GM23338 (cell line): Measurements from ENCODE around the gene MTAP.

Source experiments
- EZH2phosphoT487 ChIP-seq: fragments of 200-600 bp; sonication (generic); IDR thresholded peaks from one replicate; pipeline ENCODE4 v1.8.1; 2018; ENCODE audit warnings: antibody characterized with exemption; ENCODE audit not compliant: unreplicated experiment
- TF ChIP-seq, protein P1 (sequence below), 2 experiments: fragments of 200-600 bp in 1 of 2; sonication (generic) in 1 of 2; conservative IDR thresholded peaks; 2 replicates each; pipeline versions ENCODE4 v1.5.1 to v1.6.1; 2016 to 2017; ENCODE audit warnings: antibody characterized with exemption in 2 of 2, low read depth in 2 of 2, mild to moderate bottlenecking in 2 of 2, moderate library complexity in 1 of 2

DNA sequence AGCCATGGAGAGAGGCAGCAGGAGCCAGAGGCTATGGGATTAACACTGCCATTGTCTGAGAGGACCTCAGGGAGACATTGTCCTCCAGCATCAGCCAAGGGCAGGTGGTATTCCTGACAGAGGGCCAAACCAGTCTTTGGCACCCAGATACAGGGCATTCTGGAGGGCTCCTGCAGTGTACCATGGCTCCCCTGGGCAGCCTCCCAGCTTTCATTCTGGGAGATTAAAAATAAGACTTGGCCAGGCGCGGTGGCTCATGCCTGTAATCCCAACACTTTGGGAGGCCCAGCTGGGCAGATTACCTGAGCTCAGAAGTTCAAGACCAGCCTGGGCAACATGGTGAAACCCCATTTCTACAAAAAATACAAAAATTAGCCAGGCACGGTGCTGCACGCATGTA lies 4.2 kb downstream of the MTAP start:
- TF ChIP-seq, protein P1, sequence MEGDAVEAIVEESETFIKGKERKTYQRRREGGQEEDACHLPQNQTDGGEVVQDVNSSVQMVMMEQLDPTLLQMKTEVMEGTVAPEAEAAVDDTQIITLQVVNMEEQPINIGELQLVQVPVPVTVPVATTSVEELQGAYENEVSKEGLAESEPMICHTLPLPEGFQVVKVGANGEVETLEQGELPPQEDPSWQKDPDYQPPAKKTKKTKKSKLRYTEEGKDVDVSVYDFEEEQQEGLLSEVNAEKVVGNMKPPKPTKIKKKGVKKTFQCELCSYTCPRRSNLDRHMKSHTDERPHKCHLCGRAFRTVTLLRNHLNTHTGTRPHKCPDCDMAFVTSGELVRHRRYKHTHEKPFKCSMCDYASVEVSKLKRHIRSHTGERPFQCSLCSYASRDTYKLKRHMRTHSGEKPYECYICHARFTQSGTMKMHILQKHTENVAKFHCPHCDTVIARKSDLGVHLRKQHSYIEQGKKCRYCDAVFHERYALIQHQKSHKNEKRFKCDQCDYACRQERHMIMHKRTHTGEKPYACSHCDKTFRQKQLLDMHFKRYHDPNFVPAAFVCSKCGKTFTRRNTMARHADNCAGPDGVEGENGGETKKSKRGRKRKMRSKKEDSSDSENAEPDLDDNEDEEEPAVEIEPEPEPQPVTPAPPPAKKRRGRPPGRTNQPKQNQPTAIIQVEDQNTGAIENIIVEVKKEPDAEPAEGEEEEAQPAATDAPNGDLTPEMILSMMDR (conservative IDR thresholded peaks at IDR 0.05; ENCODE audit: low read depth in 2 of 2) = no peak
- TF ChIP-seq EZH2phosphoT487 = no peak
